H9 (cell line): ENCODE measurements around the gene ST3GAL5. TPM values are rescaled to one million over a fixed set of nuclear protein-coding genes. Genes with fewer than 3 reads are reported as not detected.

Experiments
- DNase-seq: peaks from one replicate; pipeline ENCODE4 v3.0.0-alpha.2; 2017
- H2AFZ ChIP-seq: one replicate; pipeline ENCODE4 v1.6.1; 2013; ENCODE audit warnings: mild to moderate bottlenecking, low read length, control low read depth, moderate library complexity
- H2AK5ac ChIP-seq: 2 replicates; pipeline ENCODE4 v1.6.1; 2013; ENCODE audit warnings: low read length, control low read depth, mixed read lengths; ENCODE audit not compliant: insufficient read length
- H2BK120ac ChIP-seq: one replicate; pipeline ENCODE4 v1.6.1; 2013; ENCODE audit warnings: low read depth, mild to moderate bottlenecking, low read length, control low read depth, inconsistent platforms; ENCODE audit not compliant: poor library complexity, severe bottlenecking
- H2BK12ac ChIP-seq: 2 replicates; pipeline ENCODE4 v1.6.1; 2013; ENCODE audit warnings: low read length, control low read depth, mixed read lengths, low read depth; ENCODE audit not compliant: insufficient read length
- H2BK15ac ChIP-seq: 2 replicates; pipeline ENCODE4 v1.6.1; 2013; ENCODE audit warnings: low read depth, low read length, control low read depth
- H2BK20ac ChIP-seq: one replicate; pipeline ENCODE4 v1.6.1; 2013; ENCODE audit warnings: low read depth, mild to moderate bottlenecking, low read length, control low read depth, inconsistent platforms; ENCODE audit not compliant: poor library complexity, severe bottlenecking
- H2BK5ac ChIP-seq: 2 replicates; pipeline ENCODE4 v1.6.1; 2013; ENCODE audit warnings: low read length, control low read depth, mixed read lengths; ENCODE audit not compliant: insufficient read length
- H3K14ac ChIP-seq: 2 replicates; pipeline ENCODE4 v1.6.1; 2013; ENCODE audit warnings: low read length, control low read depth; ENCODE audit not compliant: insufficient read depth
- H3K18ac ChIP-seq: 2 replicates; pipeline ENCODE4 v1.6.1; 2013; ENCODE audit warnings: low read depth, mild to moderate bottlenecking, mixed read lengths, low read length, control low read depth; ENCODE audit not compliant: insufficient read length
- H3K23ac ChIP-seq: 2 replicates; pipeline ENCODE4 v1.6.1; 2013; ENCODE audit warnings: low read length, control low read depth, mixed read lengths, low read depth; ENCODE audit not compliant: insufficient read length
- H3K23me2 ChIP-seq: 2 replicates; pipeline ENCODE4 v1.6.1; 2013; ENCODE audit warnings: low read depth, mild to moderate bottlenecking, mixed read lengths, low read length, control low read depth; ENCODE audit not compliant: insufficient read length, poor library complexity, severe bottlenecking
- H3K27ac ChIP-seq: 2 replicates; pipeline ENCODE4 v1.5.1; 2013; ENCODE audit warnings: low read length, control low read depth, mixed read lengths, low read depth; ENCODE audit not compliant: insufficient read length
- H3K27me3 ChIP-seq: 2 replicates; pipeline ENCODE4 v1.6.1; 2013; ENCODE audit warnings: low read length, control low read depth, inconsistent platforms; ENCODE audit not compliant: insufficient read depth
- H3K4ac ChIP-seq: 2 replicates; pipeline ENCODE4 v1.6.1; 2013; ENCODE audit warnings: low read depth, mild to moderate bottlenecking, control low read depth, inconsistent platforms, low read length, moderate library complexity
- H3K4me1 ChIP-seq: 2 replicates; pipeline ENCODE4 v1.6.1; 2013; ENCODE audit warnings: low read length, control low read depth, inconsistent platforms; ENCODE audit not compliant: insufficient read depth
- H3K4me2 ChIP-seq: 2 replicates; pipeline ENCODE4 v1.6.1; 2013; ENCODE audit warnings: low read length, control low read depth, mixed read lengths; ENCODE audit not compliant: insufficient read length, insufficient read depth
- H3K56ac ChIP-seq: 2 replicates; pipeline ENCODE4 v1.6.1; 2013; ENCODE audit warnings: low read depth, mild to moderate bottlenecking, mixed read lengths, low read length, control low read depth; ENCODE audit not compliant: insufficient read length
- H3K79me1 ChIP-seq: 2 replicates; pipeline ENCODE4 v1.6.1; 2013; ENCODE audit warnings: low read depth, mild to moderate bottlenecking, moderate library complexity, low read length, control low read depth, inconsistent platforms; ENCODE audit not compliant: insufficient read depth, poor library complexity, severe bottlenecking
- H3K79me2 ChIP-seq: 2 replicates; pipeline ENCODE4 v1.6.1; 2013; ENCODE audit warnings: low read length, control low read depth, inconsistent platforms; ENCODE audit not compliant: insufficient read depth
- H3K9ac ChIP-seq: 2 replicates; pipeline ENCODE4 v1.6.1; 2013; ENCODE audit warnings: low read length, control low read depth, mixed read lengths; ENCODE audit not compliant: insufficient read length; ENCODE audit errors: extremely low read depth
- H3K9me3 ChIP-seq: one replicate; pipeline ENCODE4 v1.6.1; 2013; ENCODE audit warnings: low read depth, low read length, inconsistent platforms; ENCODE audit not compliant: control insufficient read depth
- H3T11ph ChIP-seq: one replicate; pipeline ENCODE4 v1.6.1; 2013; ENCODE audit warnings: mild to moderate bottlenecking, low read length, control low read depth, inconsistent platforms
- H4K20me1 ChIP-seq: one replicate; pipeline ENCODE4 v1.6.1; 2013; ENCODE audit not compliant: control insufficient read depth, insufficient read length, insufficient read depth
- H4K5ac ChIP-seq: 2 replicates; pipeline ENCODE4 v1.6.1; 2013; ENCODE audit warnings: low read depth, mild to moderate bottlenecking, mixed read lengths, low read length, control low read depth; ENCODE audit not compliant: insufficient read length
- H4K8ac ChIP-seq: replicated peaks from 2 replicates; pipeline ENCODE4 v1.6.1; 2013; ENCODE audit warnings: low read length, control low read depth, mixed read lengths, low read depth; ENCODE audit not compliant: insufficient read length
- H4K91ac ChIP-seq: 2 replicates; pipeline ENCODE4 v1.6.1; 2013; ENCODE audit warnings: low read depth, mild to moderate bottlenecking, moderate library complexity, mixed read lengths, low read length, control low read depth; ENCODE audit not compliant: insufficient read length
- H3K27ac Mint-ChIP-seq, 3 experiments: 2 replicates in 2 of 3; 3 replicates in 1 of 3; pipeline ENCODE4 v1.8.0; 2020 to 2021; ENCODE audit warnings: mixed read lengths in 3 of 3, mild to moderate bottlenecking in 1 of 3, moderate library complexity in 1 of 3
- H3K27me3 Mint-ChIP-seq: 2 replicates; pipeline ENCODE4 v1.8.0; 2021; ENCODE audit warnings: low read depth, mild to moderate bottlenecking, moderate library complexity, mixed read lengths
- H3K36me3 Mint-ChIP-seq, 3 experiments: 2 replicates in 2 of 3; 3 replicates in 1 of 3; pipeline ENCODE4 v1.8.0; 2020 to 2021; ENCODE audit warnings: low read depth in 3 of 3, mixed read lengths in 3 of 3; ENCODE audit not compliant: insufficient read depth in 1 of 3
- H3K4me1 Mint-ChIP-seq, 2 experiments: 2 replicates each; pipeline ENCODE4 v1.8.0; 2020; ENCODE audit warnings: mixed read lengths in 2 of 2
- H3K4me3 Mint-ChIP-seq, 2 experiments: 2 replicates in 1 of 2; 3 replicates in 1 of 2; pipeline ENCODE4 v1.8.0; 2020 to 2021; ENCODE audit warnings: mild to moderate bottlenecking in 2 of 2, mixed read lengths in 2 of 2, moderate library complexity in 1 of 2
- H3K9me3 Mint-ChIP-seq, 2 experiments: 2 replicates in 1 of 2; 3 replicates in 1 of 2; pipeline ENCODE4 v1.8.0; 2020; ENCODE audit warnings: mild to moderate bottlenecking in 2 of 2, mixed read lengths in 2 of 2, moderate library complexity in 1 of 2
- CTCF ChIP-seq: fragments of 200-600 bp; sonication (generic); conservative IDR thresholded peaks from 3 replicates; pipeline ENCODE4 v1.8.0; 2021; ENCODE audit warnings: antibody characterized with exemption, mild to moderate bottlenecking
- WGBS: extraction: QIAGEN DNeasy Blood & Tissue Kit; methylation state at CpG from one replicate; pipeline ENCODE4 v1.1.7; 2013; ENCODE audit warnings: missing lambda C conversion rate, low lambda C conversion rate, mixed read lengths; ENCODE audit not compliant: insufficient read length; ENCODE audit errors: extremely low coverage; 5-methylcytosine and 5-hydroxymethylcytosine counted together
- total RNA-seq: library from RNA; stranded (reverse); gene quantifications from 2 replicates; pipeline ENCODE4 v1.2.1, GENCODE V29; 2021

The ST3GAL5 gene
- total RNA-seq, 1 experiment from 2014 or later = 3.3 TPM

GRCh38 chr2:85920810-85921545 lies 32.2 kb upstream of the ST3GAL5 start:
- Histone ChIP-seq H4K91ac (no peak overlapping the region), H3K79me1 (no peaks in the 10 kb centered on the region), H3K27ac (no peak overlapping the region), H3K79me2 (no peaks in the 10 kb centered on the region), H2BK20ac (no peak overlapping the region), H3T11ph (no peak overlapping the region), H2AK5ac (no peak overlapping the region), H3K23me2 (no peaks in the 10 kb centered on the region), H3K56ac (no peak overlapping the region), H2AFZ (no peak overlapping the region), H2BK120ac (no peak overlapping the region), H3K27me3 (no peaks in the 10 kb centered on the region), H3K18ac (no peak overlapping the region), H4K8ac (no peak overlapping the region), H2BK12ac (no peak overlapping the region), H3K4me1 (no peaks in the 10 kb centered on the region), H3K4ac (no peak overlapping the region), H4K20me1 (no peaks in the 10 kb centered on the region), H2BK5ac (no peak overlapping the region), H3K14ac (no peak overlapping the region), H4K5ac (no peak overlapping the region), H2BK15ac (no peak overlapping the region), H3K9me3 (no peaks in the 10 kb centered on the region), H3K9ac (no peak overlapping the region), H3K4me2 (no peak overlapping the region), H3K23ac (no peak overlapping the region)
- TF ChIP-seq CTCF = no peak
- H3K4me1 Mint-ChIP-seq = peaks cover 5% of the 10 kb centered on the region in 2 experiments; a peak in 2 of 4 replicates
- no CpG with 5 or more reads among the region's 5 CpGs for WGBS
- H3K27ac Mint-ChIP-seq = no peak overlapping the region
- H3K36me3 Mint-ChIP-seq = no peaks in the 10 kb centered on the region
- H3K27me3 Mint-ChIP-seq = no peaks in the 10 kb centered on the region; the same call in 1 of the 2 replicates
- no peak overlapping the region for H3K4me3 Mint-ChIP-seq
- H3K9me3 Mint-ChIP-seq = no peaks in the 10 kb centered on the region
- DNase-seq = no peak
